Lung (tissue), 12 donors: ENCODE results near the gene BLOC1S4. TPM values are rescaled to one million over a fixed set of nuclear protein-coding genes. Genes with fewer than 3 reads are reported as not detected.

Source experiments
- ATAC-seq: fragments of 200-7000 bp; cut with Tn5 transposase; one replicate; pipeline ENCODE4 v1.9.1; 2020; ENCODE audit warnings: moderate number of reproducible peaks; ENCODE audit not compliant: insufficient read depth, low FRiP score
- DNase-seq, 3 donors: peaks; one replicate each; pipeline ENCODE4 v3.0.0-alpha.2; 2013 to 2017
- H3K27ac ChIP-seq, 2 donors: one replicate each; pipeline ENCODE4 v1.5.1; 2013; ENCODE audit warnings: mild to moderate bottlenecking in 2 of 2, moderate library complexity in 2 of 2, control low read depth in 1 of 2, inconsistent platforms in 1 of 2, low read depth in 1 of 2, low read length in 1 of 2
- H3K27me3 ChIP-seq, 3 donors: one replicate each; pipeline ENCODE4 v1.5.1; 2013; ENCODE audit warnings: low read length in 2 of 3; ENCODE audit not compliant: control insufficient read depth in 3 of 3, insufficient read depth in 3 of 3
- H3K36me3 ChIP-seq, 4 donors: one replicate each; pipeline ENCODE4 v1.5.1; 2013; ENCODE audit warnings: low read length in 4 of 4, mild to moderate bottlenecking in 1 of 4, moderate library complexity in 1 of 4; ENCODE audit not compliant: control insufficient read depth in 4 of 4, insufficient read depth in 4 of 4
- H3K4me1 ChIP-seq, 5 donors: one replicate each; pipeline ENCODE4 v1.5.1; 2013; ENCODE audit warnings: low read length in 5 of 5, mild to moderate bottlenecking in 2 of 5, moderate library complexity in 1 of 5; ENCODE audit not compliant: control insufficient read depth in 5 of 5, insufficient read depth in 5 of 5
- H3K4me3 ChIP-seq: one replicate; pipeline ENCODE4 v1.5.1; 2013; ENCODE audit warnings: mild to moderate bottlenecking, control low read depth, moderate library complexity
- H3K9ac ChIP-seq, 2 donors: one replicate each; pipeline ENCODE4 v1.5.1; 2013; ENCODE audit warnings: low read length in 2 of 2, control low read depth in 1 of 2; ENCODE audit not compliant: insufficient read depth in 1 of 2
- H3K9me3 ChIP-seq, 4 donors: one replicate each; pipeline ENCODE4 v1.5.1; 2013; ENCODE audit warnings: low read length in 3 of 4, mild to moderate bottlenecking in 1 of 4, moderate library complexity in 1 of 4; ENCODE audit not compliant: control insufficient read depth in 4 of 4, insufficient read depth in 3 of 4
- CTCF ChIP-seq: IDR thresholded peaks from 2 replicates; pipeline ENCODE4 v1.5.1; 2012; ENCODE audit warnings: mild to moderate bottlenecking; ENCODE audit errors: control extremely low read depth, extremely low read depth
- WGBS, 2 donors: extraction: QIAGEN DNeasy Blood & Tissue Kit; methylation state at CpG; one replicate each; pipeline ENCODE4 v1.1.7; 2013; 5-methylcytosine and 5-hydroxymethylcytosine counted together
- polyA plus RNA-seq, 2 donors: library from polyadenylated mRNA; stranded (reverse); fragments of 200-250 nt; gene quantifications; one replicate each; pipeline ENCODE4 v1.2.1, GENCODE V29; 2013
- total RNA-seq, 2 donors: library from RNA; depleted of rRNA in 1 of 2; stranded (reverse); fragments of >200 nt in 1 of 2; gene quantifications; one replicate each; pipeline ENCODE4 v1.2.1, GENCODE V29; 2014 to 2021
- donor health status: control.
- donor health status: control.
- donor health status: Bipolar disorder and iron deficiency.
- donor health status: healthy.
- donor health status: DM: yes; HTN: yes; CAD: no.

The BLOC1S4 gene
- total and polyA plus RNA-seq, 4 donors: 8.0 to 15.2 (median 11.6) TPM

- Histone ChIP-seq H3K4me3 (no peak overlapping the region), H3K9ac (no peak overlapping the region), H3K27me3 (no peaks in the 10 kb centered on the region), H3K9me3 (no peaks in the 10 kb centered on the region), H3K36me3 (no peaks in the 10 kb centered on the region), H3K27ac (no peak overlapping the region), H3K4me1 (peaks cover 0 to 12% (median 8%) of the 10 kb centered on the region in 5 donors)
- no peak for TF ChIP-seq CTCF
- ATAC-seq: no peak
- whole genome bisulfite sequencing, 2 donors: 83 to 92% methylated on average over 18 of the region's 18 CpGs
- DNase-seq: no peak
Measured at GRCh38 chr4:6753103-6753560, 37.2 kb downstream of the BLOC1S4 start.

- no peaks in the 10 kb centered on the region for H3K36me3 ChIP-seq
- ATAC-seq (no peak), DNase-seq (no peak)
- H3K27ac ChIP-seq: no peak overlapping the region
- no peak overlapping the region for H3K4me3 ChIP-seq
- H3K9me3 ChIP-seq: no peaks in the 10 kb centered on the region
- H3K27me3 ChIP-seq: no peaks in the 10 kb centered on the region
- TF ChIP-seq CTCF: no peak
- H3K9ac ChIP-seq: no peak overlapping the region
- WGBS, 2 donors: 88 to 97% methylated on average over 9 of the region's 9 CpGs
- H3K4me1 ChIP-seq: peaks cover 0 to 8% (median 6%) of the 10 kb centered on the region in 5 donors
Measured at GRCh38 chr4:6753891-6754290, 37.9 kb downstream of the BLOC1S4 start.

- H3K4me3 ChIP-seq: no peak overlapping the region
- H3K9me3 ChIP-seq: no peaks in the 10 kb centered on the region
- H3K36me3 ChIP-seq: no peaks in the 10 kb centered on the region
- no peak overlapping the region for H3K9ac ChIP-seq
- H3K4me1 ChIP-seq: peaks cover 0 to 4% (median 2%) of the 10 kb centered on the region in 5 donors
- H3K27ac ChIP-seq: no peak overlapping the region
- H3K27me3 ChIP-seq: no peaks in the 10 kb centered on the region
- ATAC-seq (no peak), DNase-seq (no peak)
- 95 to 96% methylated on average over 3 of the region's 3 CpGs for WGBS, 2 donors
- no peak for TF ChIP-seq CTCF
Measured at GRCh38 chr4:6754481-6755087, 38.6 kb downstream of the BLOC1S4 start.
